ENCODE results near the gene STK17A.

STK17A gene

GRCh38 chr7:43634384-43634783, 51.5 kb downstream of the STK17A start:
- no peak for DNase-seq (ENCODE audit: low spot score)

DNA sequence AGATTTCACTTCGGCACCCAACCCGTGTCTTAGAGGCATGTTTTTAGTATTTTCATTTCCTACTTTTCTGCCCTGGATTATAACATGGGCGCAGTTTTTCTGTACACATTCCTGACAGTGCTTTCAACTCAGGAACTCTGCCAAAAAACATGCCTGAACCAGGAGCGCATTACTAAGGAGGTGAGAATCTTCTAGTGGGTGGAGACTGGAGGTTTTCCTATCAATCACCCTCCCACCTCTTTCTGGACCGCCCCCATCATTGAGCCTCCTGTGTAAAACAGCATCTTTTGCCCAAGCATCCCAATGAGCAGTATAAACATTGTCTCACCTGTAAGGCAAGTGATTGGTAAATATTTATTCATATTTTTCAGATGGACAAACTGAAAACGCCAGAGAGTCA, 53.2 kb downstream of the STK17A start:
- DNase-seq (ENCODE audit: low spot score): no peak

DNA sequence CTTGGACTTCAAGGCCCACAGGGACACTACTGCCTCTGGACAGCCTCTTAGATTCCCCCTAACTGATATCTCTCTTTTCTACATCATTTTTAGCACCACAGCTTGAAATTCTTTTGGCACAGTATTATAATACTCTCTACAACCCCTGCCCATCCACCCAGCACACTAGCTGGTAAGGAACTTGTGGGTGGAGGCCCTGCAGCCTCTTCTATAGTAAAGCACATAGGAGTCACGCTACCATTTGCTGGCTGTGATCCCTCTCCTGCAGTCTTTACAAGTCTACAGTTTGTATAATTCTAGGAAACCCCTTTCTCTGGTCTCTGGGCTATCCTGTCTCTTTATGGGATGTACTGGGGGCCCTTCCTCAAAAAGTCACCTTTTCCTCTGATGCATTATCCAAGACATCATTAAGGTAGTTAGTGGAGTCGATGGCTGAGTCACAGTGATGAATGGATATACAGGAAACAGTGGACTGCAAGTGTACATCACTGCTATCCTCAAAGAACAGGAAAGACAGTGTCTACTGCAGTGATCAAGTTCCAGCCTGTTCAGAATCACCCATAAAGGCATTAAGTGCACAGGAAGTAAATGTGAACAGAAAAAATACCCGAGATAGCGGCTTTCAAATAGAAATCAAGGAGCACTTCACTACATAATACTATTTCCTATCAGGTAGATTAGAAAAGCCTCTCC, 54.4 kb downstream of the STK17A start:
- DNase-seq (ENCODE audit: low spot score): no peak

DNA sequence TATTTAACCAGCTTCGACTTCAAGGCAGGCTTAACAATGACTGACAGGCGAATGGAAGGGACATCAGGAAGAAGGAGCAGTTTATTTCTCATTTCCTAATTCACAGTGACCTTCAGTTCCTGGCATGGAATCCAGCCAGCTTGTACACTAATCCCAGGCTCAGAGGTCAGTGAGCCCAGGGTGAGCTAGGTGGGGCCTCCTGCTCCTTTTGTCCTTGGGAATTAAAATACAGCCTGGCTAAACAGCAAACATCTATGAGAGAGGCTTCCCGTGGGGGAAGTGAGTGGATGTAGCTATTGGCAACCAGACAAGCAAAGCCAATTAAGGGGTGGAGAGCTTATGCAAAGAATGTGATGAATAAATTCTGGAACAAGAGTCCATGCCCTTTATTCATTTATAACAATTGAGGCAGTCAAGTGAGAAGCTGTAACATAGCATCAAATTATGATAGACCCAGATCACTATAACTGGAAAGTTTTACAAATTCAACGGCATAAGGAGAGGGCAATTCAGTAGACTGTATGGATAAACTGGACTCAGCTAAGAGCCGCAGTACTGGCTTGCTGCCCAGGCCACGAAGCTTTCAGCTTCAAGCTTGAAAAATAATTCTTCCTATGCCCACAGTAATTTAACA, 57.1 kb downstream of the STK17A start:
- no peak for DNase-seq (ENCODE audit: low spot score)

- no peak for DNase-seq (ENCODE audit: low spot score)
Measured at GRCh38 chr7:43640679-43641078, 57.8 kb downstream of the STK17A start.

DNA sequence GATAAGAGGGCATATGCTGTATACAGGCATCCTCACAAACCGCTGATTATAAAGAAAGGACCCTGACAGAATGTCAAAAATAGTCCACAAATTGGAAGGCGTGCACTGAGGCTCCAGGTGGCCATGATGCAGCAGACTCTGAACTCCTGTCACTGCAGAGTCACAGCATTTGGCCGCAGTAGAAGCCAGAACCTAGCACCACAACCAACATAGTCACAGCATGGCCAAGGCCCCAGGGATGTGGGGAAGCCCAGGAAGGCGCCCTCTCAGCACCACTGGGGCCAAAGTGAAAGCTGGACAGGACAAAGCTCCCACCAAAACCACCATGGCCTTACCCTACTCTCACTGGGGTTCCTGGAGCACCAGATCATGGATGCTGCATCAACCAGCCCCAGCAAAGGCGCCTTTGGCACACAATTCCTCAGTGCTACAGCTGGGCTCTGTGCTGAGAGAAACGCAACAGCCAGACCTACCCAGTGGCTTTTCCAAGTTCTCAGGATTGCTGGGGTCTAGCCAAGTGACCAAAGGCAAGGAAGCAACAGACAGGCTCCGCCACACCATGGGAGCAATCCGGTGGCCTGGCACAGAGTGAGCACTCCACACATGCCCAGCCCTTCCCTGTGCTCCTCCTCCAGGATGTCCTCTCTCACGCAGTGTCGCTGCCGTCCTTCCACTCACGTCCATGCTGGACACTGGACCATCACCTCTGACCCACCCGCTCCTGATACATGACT, 60.2 kb downstream of the STK17A start:
- no peak for DNase-seq (ENCODE audit: low spot score)

DNA sequence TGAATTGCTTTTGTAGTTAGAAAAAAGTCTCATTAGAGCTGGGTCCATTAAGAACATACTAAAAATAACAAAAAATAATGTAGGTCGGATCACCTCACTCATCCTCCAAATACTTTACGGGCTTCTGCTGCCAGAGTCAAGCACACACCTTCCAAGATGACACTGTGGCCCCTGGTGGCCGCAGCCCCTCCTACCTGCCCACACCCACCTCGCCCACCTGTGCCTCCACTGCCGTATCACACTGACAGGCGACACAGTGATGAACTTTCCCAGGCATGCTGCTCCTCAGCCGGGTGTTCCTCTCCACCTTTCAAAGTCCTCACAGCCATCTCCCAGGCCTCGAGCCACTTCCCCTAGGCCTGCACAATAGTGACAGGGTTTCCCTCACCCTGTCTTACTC, 60.9 kb downstream of the STK17A start:
- no peak for DNase-seq (ENCODE audit: low spot score)

- no peak for DNase-seq (ENCODE audit: low spot score)
Measured at GRCh38 chr7:43645699-43646226, 62.9 kb downstream of the STK17A start.

- peak; percentile 67 for DNase-seq (ENCODE audit: low spot score)
Measured at GRCh38 chr7:43646603-43647338, 63.9 kb downstream of the STK17A start.

- DNase-seq (ENCODE audit: low spot score): no peak
Measured at GRCh38 chr7:43647339-43647672, 64.4 kb downstream of the STK17A start.

GRCh38 chr7:43647673-43648472, 65.0 kb downstream of the STK17A start:
- DNase-seq (ENCODE audit: low spot score): peak; percentile 91

GRCh38 chr7:43648473-43649406, 65.8 kb downstream of the STK17A start:
- peak; percentile 73 for DNase-seq (ENCODE audit: low spot score)

DNA sequence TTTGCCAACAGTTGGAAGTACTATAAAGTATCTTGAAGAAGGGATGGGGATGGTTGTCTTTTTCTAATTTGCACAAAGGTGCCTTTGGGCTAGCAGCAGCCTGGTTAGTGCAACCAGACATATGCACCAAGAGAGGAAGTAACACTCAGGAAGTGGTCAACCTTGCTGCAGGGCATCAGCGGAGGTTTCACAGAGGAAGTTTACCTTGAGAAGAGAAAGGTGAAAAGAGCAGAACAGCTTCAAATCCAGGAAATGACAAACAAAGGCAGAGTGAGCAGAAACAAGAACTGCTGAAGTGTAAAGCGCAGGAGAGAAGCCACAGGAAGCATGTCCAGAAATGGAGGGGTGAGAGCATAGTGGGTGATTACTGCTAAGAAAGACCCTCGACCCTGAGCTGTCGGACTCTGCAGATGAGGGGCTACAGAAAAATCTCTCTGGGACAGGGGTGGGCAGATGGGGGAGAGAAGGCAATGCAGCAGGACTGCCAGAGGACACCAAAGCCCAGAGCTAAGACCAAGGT, 66.9 kb downstream of the STK17A start:
- DNase-seq (ENCODE audit: low spot score): peak; percentile 39

- no peak for DNase-seq (ENCODE audit: low spot score)
Measured at GRCh38 chr7:43650457-43651052, 67.6 kb downstream of the STK17A start.

GRCh38 chr7:43652364-43652763, 69.5 kb downstream of the STK17A start:
- DNase-seq (ENCODE audit: low spot score): no peak

DNA sequence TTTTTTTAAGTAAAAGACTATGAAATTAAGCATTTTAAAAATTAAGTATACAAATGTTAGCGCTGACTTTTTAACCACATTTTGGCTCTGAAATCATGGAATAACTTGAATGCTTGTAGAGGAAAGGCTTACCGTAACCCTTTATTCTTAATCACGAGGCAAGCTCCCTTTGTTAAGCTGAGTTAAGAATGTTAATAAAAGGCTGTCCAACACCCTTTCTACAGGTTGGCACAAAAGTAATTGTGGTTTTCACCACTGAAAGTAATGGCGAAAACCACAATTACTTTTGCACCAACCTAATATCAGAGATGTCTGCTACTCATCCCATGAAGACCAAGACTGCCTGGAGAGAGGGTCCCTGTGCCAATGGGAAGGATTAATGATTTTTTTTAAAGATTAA, 70.6 kb downstream of the STK17A start:
- no peak for DNase-seq (ENCODE audit: low spot score)

- no peak for DNase-seq (ENCODE audit: low spot score)
Measured at GRCh38 chr7:43653891-43654504, 71.1 kb downstream of the STK17A start.

DNA sequence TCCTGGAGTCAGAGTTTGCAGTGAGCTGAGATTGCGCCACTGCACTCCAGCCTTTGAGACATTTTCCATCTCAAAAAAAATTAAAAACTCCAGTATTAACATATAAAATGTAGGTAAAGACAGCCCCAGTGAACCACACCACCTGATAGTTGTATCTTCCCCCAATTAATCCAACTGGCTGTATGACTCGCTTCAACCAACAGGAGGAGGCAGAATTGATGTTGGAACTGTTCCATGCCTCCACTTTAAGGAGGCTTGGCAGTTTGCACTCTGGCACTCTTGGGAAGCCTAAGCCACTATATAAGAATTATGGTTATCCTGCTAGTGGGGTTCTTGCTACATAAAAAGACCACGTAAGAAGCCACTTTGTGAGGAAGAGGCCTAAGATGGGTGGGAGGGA, 72.7 kb downstream of the STK17A start:
- DNase-seq (ENCODE audit: low spot score): no peak

- no peak for DNase-seq (ENCODE audit: low spot score)
Measured at GRCh38 chr7:43656997-43657396, 74.1 kb downstream of the STK17A start.

All from Ammon's horn (tissue), 1 donor.